ENCODE measurements around the gene PKIG. TPM values are rescaled to one million over a fixed set of nuclear protein-coding genes. Genes with fewer than 3 reads are reported as not detected.
A peak's percentile ranks its signal among the peaks of the same experiment; 100 is the strongest.

Gene PKIG
- polyA plus RNA-seq, 1 of the 3 experiments (the other 2 are of a cell fraction) = 92.9 TPM

DNA sequence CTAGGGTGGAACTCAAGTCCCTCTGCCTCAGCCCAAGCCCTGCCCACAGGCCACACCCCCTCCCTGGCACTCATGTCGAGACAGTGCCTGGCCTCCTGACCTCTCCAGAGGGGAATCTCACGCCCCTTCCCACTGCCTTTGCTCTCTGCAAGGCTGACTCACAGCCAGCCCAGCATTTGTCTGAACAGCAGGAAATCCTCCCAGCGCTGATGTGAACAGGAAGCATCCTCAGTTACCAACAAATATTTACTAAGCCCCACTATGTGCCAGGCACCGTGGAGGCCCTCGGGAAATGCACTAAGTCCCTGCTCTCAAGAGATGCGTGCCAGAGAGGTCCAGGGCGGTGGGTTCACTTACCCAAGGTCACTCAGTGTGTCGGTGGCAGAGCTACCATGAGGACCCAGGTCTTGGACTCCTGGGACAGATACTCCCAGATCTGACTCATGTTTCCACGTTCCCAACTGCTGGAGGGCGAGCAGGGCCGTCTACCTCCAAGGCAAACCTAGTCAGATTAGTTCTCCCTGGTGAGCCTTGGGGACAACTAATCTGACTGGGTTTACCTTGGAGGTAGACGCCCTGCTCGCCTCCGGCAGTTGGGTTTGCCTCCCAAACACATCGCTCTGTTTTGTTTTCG, 61.3 kb downstream of the PKIG start:
- peak overlapping the region; percentile 53; the same call in 1 of the 2 replicates for H3K9ac ChIP-seq
- H3K4me3 ChIP-seq (ENCODE audit: low read depth in 2 of 2, low read length in 1 of 2) = no peak overlapping the region
- H3F3A ChIP-seq (replicated peaks; ENCODE audit: insufficient read depth) = peaks cover 19% of the 10 kb centered on the region
- H3K4me1 ChIP-seq (ENCODE audit: control insufficient read depth in 1 of 2, insufficient read depth in 2 of 2, low read depth in 1 of 2, low read length in 1 of 2) = peaks cover 24 to 31% of the 10 kb centered on the region in 2 experiments; a peak in 3 of 4 replicates
- WGBS (ENCODE audit: low lambda C conversion rate) = 64% methylated on average over 9 of the region's 16 CpGs
- peak overlapping the region; percentile 7 to 73; a peak in 3 of 4 replicates for H3K27ac ChIP-seq (ENCODE audit: low read depth in 2 of 2, low read length in 1 of 2)
- TF ChIP-seq ELF1 (IDR thresholded peaks at IDR 0.05) (no peak), POLR2AphosphoS5 (IDR thresholded peaks at IDR 0.05; ENCODE audit: low read depth, low read length) (no peak), TCF12 (IDR thresholded peaks at IDR 0.05) (no peak), CHD2 (IDR thresholded peaks at IDR 0.05; ENCODE audit: low read length, partially characterized antibody) (no peak)
- H3K27me3 ChIP-seq (ENCODE audit: insufficient read depth) = no peaks in the 10 kb centered on the region
- no peaks in the 10 kb centered on the region for H3K9me2 ChIP-seq
- H3K79me2 ChIP-seq (ENCODE audit: insufficient read depth) = no peaks in the 10 kb centered on the region
- no peak overlapping the region for H2AFZ ChIP-seq (ENCODE audit: low read depth)
- no peaks in the 10 kb centered on the region for H3K36me3 ChIP-seq (replicated peaks in 1 of 2; ENCODE audit: control insufficient read depth in 1 of 2, insufficient read depth in 2 of 2, low read length in 1 of 2)
- ChIA-PET CTCF (interaction anchor here (2.2 to 2.5 kb wide), 2 partner anchors 33 to 40 kb away, joined by 6 to 11 read pairs; no protein-coding TSS in a partner anchor), POLR2A (no interaction called here)
- H4K20me1 ChIP-seq (ENCODE audit: insufficient read depth) = 0 out of 2 replicates have a peak, but pooled peaks cover 3% of the 10 kb centered on the region
- H3K9me3 ChIP-seq = no peaks in the 10 kb centered on the region
- H3K4me2 ChIP-seq = peak overlapping the region; percentile 74; the same call in 1 of the 2 replicates
- no peak for DNase-seq

DNA sequence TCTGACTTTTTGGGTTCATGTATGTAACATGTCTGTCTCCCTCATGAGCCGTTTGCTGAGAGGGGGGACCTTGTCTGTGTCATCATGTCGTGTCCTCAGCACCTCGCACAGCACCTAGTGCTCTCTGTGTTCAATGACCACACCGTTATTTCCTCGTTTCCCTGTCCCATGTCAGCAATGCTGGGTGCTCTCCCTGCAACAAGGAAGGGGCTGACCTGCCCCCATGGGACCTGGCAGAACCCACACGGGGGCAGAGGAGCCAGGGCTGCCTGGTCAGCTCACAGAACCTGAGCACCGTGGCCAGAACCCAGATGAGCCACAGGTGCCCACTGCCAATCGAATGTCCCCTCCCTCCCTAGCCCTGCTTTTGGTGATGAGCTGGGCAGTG, 61.8 kb downstream of the PKIG start:
- POLR2A ChIA-PET = no interaction called here
- peak overlapping the region; percentile 53; the same call in 1 of the 2 replicates for H3K9ac ChIP-seq

DNA sequence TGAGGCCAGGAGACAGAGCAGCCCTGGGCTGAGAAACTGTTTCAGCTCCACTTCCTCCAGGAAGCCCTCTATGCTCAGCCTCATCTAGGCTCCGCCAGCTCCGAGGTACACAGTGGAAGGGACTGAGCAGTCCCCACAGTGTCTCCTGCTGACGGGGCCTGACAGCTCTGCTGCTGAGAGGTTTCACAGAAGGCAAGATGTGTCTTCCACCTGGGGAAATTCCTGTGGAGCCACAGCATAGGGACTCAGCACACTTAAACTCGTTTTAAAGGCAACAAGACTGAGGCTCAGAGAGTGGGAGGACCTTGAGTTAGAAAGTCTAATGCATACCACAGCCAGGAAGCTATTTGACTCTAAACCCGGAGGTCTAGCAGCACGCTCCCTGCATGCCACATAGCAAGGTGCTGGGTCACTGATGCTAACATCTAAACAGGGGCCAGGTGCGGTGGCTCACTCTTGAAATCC, 62.3 kb downstream of the PKIG start:
- Histone ChIP-seq H3K4me1 (ENCODE audit: control insufficient read depth in 1 of 2, insufficient read depth in 2 of 2, low read depth in 1 of 2, low read length in 1 of 2) (peaks cover 24 to 31% of the 10 kb centered on the region in 2 experiments; a peak in 3 of 4 replicates), H3K9me3 (no peaks in the 10 kb centered on the region), H3K9ac (no peak overlapping the region), H3K36me3 (replicated peaks in 1 of 2; ENCODE audit: control insufficient read depth in 1 of 2, insufficient read depth in 2 of 2, low read length in 1 of 2) (no peaks in the 10 kb centered on the region), H3K27me3 (ENCODE audit: insufficient read depth) (no peaks in the 10 kb centered on the region), H3K4me3 (ENCODE audit: low read depth in 2 of 2, low read length in 1 of 2) (no peak overlapping the region), H3K9me2 (no peaks in the 10 kb centered on the region), H2AFZ (ENCODE audit: low read depth) (no peak overlapping the region), H3K4me2 (no peak overlapping the region), H4K20me1 (ENCODE audit: insufficient read depth) (0 out of 2 replicates have a peak, but pooled peaks cover 3% of the 10 kb centered on the region), H3K27ac (ENCODE audit: low read depth in 2 of 2, low read length in 1 of 2) (peak overlapping the region in 1 of 2 experiments; percentile 73; a peak in 2 of 4 replicates), H3K79me2 (ENCODE audit: insufficient read depth) (no peaks in the 10 kb centered on the region), H3F3A (replicated peaks; ENCODE audit: insufficient read depth) (peaks cover 19% of the 10 kb centered on the region)
- no peak for TF ChIP-seq MEF2A (IDR thresholded peaks at IDR 0.05; ENCODE audit: borderline replicate concordance, low read depth)
- TF ChIP-seq, protein P1, sequence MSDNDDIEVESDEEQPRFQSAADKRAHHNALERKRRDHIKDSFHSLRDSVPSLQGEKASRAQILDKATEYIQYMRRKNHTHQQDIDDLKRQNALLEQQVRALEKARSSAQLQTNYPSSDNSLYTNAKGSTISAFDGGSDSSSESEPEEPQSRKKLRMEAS (IDR thresholded peaks at IDR 0.05; ENCODE audit: low read depth) = no peak
- TF ChIP-seq RCOR1 (IDR thresholded peaks at IDR 0.05; ENCODE audit: low read length) = no peak
- TF ChIP-seq FOXJ3 (CRISPR knock-in tag; IDR thresholded peaks at IDR 0.05) = no peak
- TF ChIP-seq NRF1 (IDR thresholded peaks at IDR 0.05; ENCODE audit: low read depth, low read length) = no peak
- WGBS (ENCODE audit: low lambda C conversion rate) = 90% methylated on average over 5 of the region's 7 CpGs
- ChIA-PET CTCF (no interaction called here), POLR2A (no interaction called here)
- DNase-seq = no peak

More for the DNA sequence above, 61.8 kb downstream of the PKIG start:
- no peak overlapping the region for H3K4me3 ChIP-seq (ENCODE audit: low read depth in 2 of 2, low read length in 1 of 2)
- H3K9me2 ChIP-seq = no peaks in the 10 kb centered on the region
- H3K4me1 ChIP-seq (ENCODE audit: control insufficient read depth in 1 of 2, insufficient read depth in 2 of 2, low read depth in 1 of 2, low read length in 1 of 2) = peaks cover 24 to 31% of the 10 kb centered on the region in 2 experiments; a peak in 3 of 4 replicates
- H3K36me3 ChIP-seq (replicated peaks in 1 of 2; ENCODE audit: control insufficient read depth in 1 of 2, insufficient read depth in 2 of 2, low read length in 1 of 2) = no peaks in the 10 kb centered on the region
- H4K20me1 ChIP-seq (ENCODE audit: insufficient read depth) = 0 out of 2 replicates have a peak, but pooled peaks cover 3% of the 10 kb centered on the region
- CTCF ChIA-PET = interaction anchor here (2.5 kb wide), 1 partner anchor 39 kb away, joined by 11 read pairs; no protein-coding TSS in a partner anchor
- H3K79me2 ChIP-seq (ENCODE audit: insufficient read depth) = no peaks in the 10 kb centered on the region
- DNase-seq = no peak
- TF ChIP-seq GATA2 (CRISPR knock-in tag; IDR thresholded peaks at IDR 0.05) = no peak
- no peak overlapping the region for H2AFZ ChIP-seq (ENCODE audit: low read depth)
- no peaks in the 10 kb centered on the region for H3K27me3 ChIP-seq (ENCODE audit: insufficient read depth)
- no peaks in the 10 kb centered on the region for H3K9me3 ChIP-seq
- H3K27ac ChIP-seq (ENCODE audit: low read depth in 2 of 2, low read length in 1 of 2) = peak overlapping the region in 1 of 2 experiments; percentile 73; a peak in 2 of 4 replicates
- peaks cover 19% of the 10 kb centered on the region for H3F3A ChIP-seq (replicated peaks; ENCODE audit: insufficient read depth)
- H3K4me2 ChIP-seq = no peak overlapping the region
- 91% methylated on average over 7 of the region's 8 CpGs for WGBS (ENCODE audit: low lambda C conversion rate)
